OCI-LY7 (cell line): ENCODE data around the gene ARVCF. TPM values are rescaled to one million over a fixed set of nuclear protein-coding genes. Genes with fewer than 3 reads are reported as not detected.

Experiments
- BruUV-seq: library from RNA; stranded (reverse); fragments of 400-500 nt; replicated peaks from 2 replicates; lab custom pipeline; 2021; lab: Mats Ljungman, UMichigan
- CTCF ChIA-PET: fragments of 300-600 bp; sonication (Branson Sonifier 250); formaldehyde crosslinking; loops from one replicate; lab custom pipeline; 2022; ENCODE audit warnings: antibody characterized with exemption; ENCODE audit not compliant: unreplicated experiment; lab: Charles Lee
- POLR2A ChIA-PET: fragments of 300-600 bp; sonication (Branson Sonifier 250); formaldehyde crosslinking; loops from one replicate; lab custom pipeline; 2022; ENCODE audit warnings: antibody characterized with exemption; lab: Charles Lee
- DNase-seq: peaks from one replicate; pipeline ENCODE4 v3.0.0-alpha.2; 2015; ENCODE audit warnings: low spot score
- H2AFZ ChIP-seq: fragments of 200-600 bp; sonication (generic), shearing (Covaris generic); 2 replicates; pipeline ENCODE4 v1.6.1; 2014; ENCODE audit warnings: mild to moderate bottlenecking, antibody characterized with exemption, low read length, moderate library complexity
- H3K27ac ChIP-seq: fragments of 200-600 bp; sonication (generic); 2 replicates; pipeline ENCODE4 v1.5.1; 2014; ENCODE audit warnings: mixed run types, low read depth, mild to moderate bottlenecking, moderate library complexity, low read length, inconsistent platforms; ENCODE audit not compliant: poor library complexity, severe bottlenecking
- H3K36me3 ChIP-seq: fragments of 200-600 bp; sonication (generic); 2 replicates; pipeline ENCODE4 v1.6.1; 2014; ENCODE audit warnings: mild to moderate bottlenecking, antibody characterized with exemption, low read length, moderate library complexity, mixed read lengths; ENCODE audit not compliant: insufficient read depth
- H3K4me1 ChIP-seq: fragments of 200-600 bp; sonication (generic); 2 replicates; pipeline ENCODE4 v1.5.1; 2014; ENCODE audit warnings: mild to moderate bottlenecking, low read length; ENCODE audit not compliant: insufficient read depth, poor library complexity, severe bottlenecking
- H3K4me2 ChIP-seq: fragments of 200-600 bp; sonication (generic); 2 replicates; pipeline ENCODE4 v1.6.1; 2014; ENCODE audit warnings: mild to moderate bottlenecking, low read length
- H3K4me3 ChIP-seq: fragments of 200-600 bp; sonication (generic); 2 replicates; pipeline ENCODE4 v1.5.1; 2014; ENCODE audit warnings: mild to moderate bottlenecking, low read depth, low read length; ENCODE audit not compliant: poor library complexity, severe bottlenecking
- H3K79me2 ChIP-seq: fragments of 200-600 bp; sonication (generic); 2 replicates; pipeline ENCODE4 v1.6.1; 2016; ENCODE audit warnings: low read depth, mild to moderate bottlenecking, low read length, moderate library complexity, mixed read lengths; ENCODE audit not compliant: insufficient read depth
- H3K9me2 ChIP-seq: fragments of 200-600 bp; sonication (generic); 2 replicates; pipeline ENCODE4 v1.6.1; 2016; ENCODE audit warnings: mild to moderate bottlenecking, low read length, mixed read lengths; ENCODE audit not compliant: insufficient read depth
- H3K9me3 ChIP-seq: fragments of 200-600 bp; sonication (generic); 2 replicates; pipeline ENCODE4 v1.6.1; 2014; ENCODE audit warnings: mild to moderate bottlenecking, mixed run types, low read length, mixed read lengths
- H4K20me1 ChIP-seq: fragments of 200-600 bp; sonication (generic); 2 replicates; pipeline ENCODE4 v1.6.1; 2014; ENCODE audit warnings: mild to moderate bottlenecking, antibody characterized with exemption, low read length, moderate library complexity, mixed read lengths; ENCODE audit not compliant: insufficient read depth
- CTCF ChIP-seq: fragments of 200-600 bp; sonication (generic); conservative IDR thresholded peaks from 2 replicates; pipeline ENCODE4 v1.5.1; 2014; ENCODE audit warnings: mild to moderate bottlenecking, antibody characterized with exemption, low read length, moderate library complexity, mixed read lengths
- EZH2phosphoT487 ChIP-seq: fragments of 200-600 bp; sonication (generic); IDR thresholded peaks from 2 replicates; pipeline ENCODE4 v1.6.1; 2018; ENCODE audit warnings: low read depth, borderline replicate concordance, mild to moderate bottlenecking, mixed run types, antibody characterized with exemption, low read length, moderate library complexity, mixed read lengths
- intact Hi-C: fragments of 100-400 bp; cut with micrococcal nuclease; formaldehyde crosslinking; loops from one replicate; pipeline ENCODE4 v1.10.0; 2022; ENCODE audit not compliant: unreplicated experiment
- total RNA-seq, 2 experiments: library from RNA; depleted of rRNA in 1 of 2; stranded (reverse); fragments of >200 nt in 1 of 2; shearing (Covaris generic) in 1 of 2; gene quantifications; 2 replicates each; pipeline ENCODE4 v1.2.3, GENCODE V29; 2014 to 2022

ARVCF gene
- total RNA-seq, 2 experiments from 2014 or later, result 2.9 to 3.8 TPM

- no peak overlapping the region for H3K27ac ChIP-seq
- H3K36me3 ChIP-seq, result no peaks in the 10 kb centered on the region; the same call in 1 of the 2 replicates
- no peaks in the 10 kb centered on the region for H3K4me1 ChIP-seq
- H2AFZ ChIP-seq, result no peak overlapping the region
- no peak for TF ChIP-seq EZH2phosphoT487
- no peak for TF ChIP-seq CTCF
- intact Hi-C loops, result no loop called here
- ChIA-PET CTCF (no interaction called here), POLR2A (interaction anchor here (1.1 kb wide), 1 partner anchor 859 kb away, joined by 3 read pairs; no protein-coding TSS in a partner anchor)
- no peaks in the 10 kb centered on the region for H4K20me1 ChIP-seq
- H3K79me2 ChIP-seq, result no peaks in the 10 kb centered on the region
- H3K9me3 ChIP-seq, result peaks cover 26% of the 10 kb centered on the region; the same call in 1 of the 2 replicates
- DNase-seq, result no peak
- H3K9me2 ChIP-seq, result no peaks in the 10 kb centered on the region
- H3K4me3 ChIP-seq, result no peak overlapping the region
- BruUV-seq, result no TSS peak
- H3K4me2 ChIP-seq, result no peak overlapping the region
These were observed 14.5 kb downstream of the ARVCF start for GRCh38 chr22:20002128-20002527.

- Histone ChIP-seq H3K9me2 (no peaks in the 10 kb centered on the region), H2AFZ (no peak overlapping the region), H3K9me3 (peaks cover 26% of the 10 kb centered on the region; the same call in 1 of the 2 replicates), H4K20me1 (no peaks in the 10 kb centered on the region), H3K4me3 (no peak overlapping the region), H3K4me2 (no peak overlapping the region), H3K79me2 (no peaks in the 10 kb centered on the region), H3K27ac (no peak overlapping the region), H3K36me3 (no peaks in the 10 kb centered on the region; the same call in 1 of the 2 replicates), H3K4me1 (no peaks in the 10 kb centered on the region)
- no TSS peak for BruUV-seq
- no peak for DNase-seq
- TF ChIP-seq EZH2phosphoT487 (no peak), CTCF (no peak)
- ChIA-PET POLR2A (no interaction called here), CTCF (no interaction called here)
- intact Hi-C loops, result no loop called here
These were observed 15.5 kb downstream of the ARVCF start for GRCh38 chr22:20001082-20001638.
